HL-60 (cell line): ENCODE data around the gene ADISSP.

Experiments used
- DNase-seq, 2 experiments: peaks; one replicate each; pipeline ENCODE4 v3.0.0-alpha.2; 2010 to 2020; ENCODE audit warnings: low read depth in 1 of 2, low spot score in 1 of 2
- H3K27ac ChIP-seq: fragments of 250-450 bp; sonication (Bioruptor Pico); replicated peaks from 2 replicates; pipeline ENCODE4 v1.5.1; 2020; ENCODE audit warnings: mild to moderate bottlenecking, moderate library complexity
- H3K27me3 ChIP-seq: fragments of 250-450 bp; sonication (Bioruptor Pico); 2 replicates; pipeline ENCODE4 v1.5.1; 2021; ENCODE audit warnings: mild to moderate bottlenecking, moderate library complexity; ENCODE audit not compliant: insufficient read depth, poor library complexity, severe bottlenecking
- H3K4me3 ChIP-seq: replicated peaks from 2 replicates; pipeline ENCODE4 v1.5.1; 2011; ENCODE audit warnings: mild to moderate bottlenecking, control low read depth, low read length; ENCODE audit not compliant: insufficient read depth
- GABPA ChIP-seq: IDR thresholded peaks from 2 replicates; pipeline ENCODE4 v1.6.1; 2012; ENCODE audit warnings: low read depth
- POLR2AphosphoS5 ChIP-seq: IDR thresholded peaks from 2 replicates; pipeline ENCODE4 v1.6.1; 2012; ENCODE audit warnings: low read depth
- SPI1 ChIP-seq: IDR thresholded peaks from 2 replicates; pipeline ENCODE4 v1.6.1; 2012; ENCODE audit warnings: low read depth, mild to moderate bottlenecking, borderline replicate concordance
- TF ChIP-seq, protein P1 (sequence below): IDR thresholded peaks from 2 replicates; pipeline ENCODE4 v1.6.1; 2012; ENCODE audit warnings: low read depth; ENCODE audit not compliant: insufficient replicate concordance
- TF ChIP-seq, protein P2 (sequence below): IDR thresholded peaks from one replicate; pipeline ENCODE4 v1.5.1; 2011; ENCODE audit warnings: low read length, control low read depth, inconsistent platforms; ENCODE audit not compliant: insufficient read depth

ADISSP gene

DNA sequence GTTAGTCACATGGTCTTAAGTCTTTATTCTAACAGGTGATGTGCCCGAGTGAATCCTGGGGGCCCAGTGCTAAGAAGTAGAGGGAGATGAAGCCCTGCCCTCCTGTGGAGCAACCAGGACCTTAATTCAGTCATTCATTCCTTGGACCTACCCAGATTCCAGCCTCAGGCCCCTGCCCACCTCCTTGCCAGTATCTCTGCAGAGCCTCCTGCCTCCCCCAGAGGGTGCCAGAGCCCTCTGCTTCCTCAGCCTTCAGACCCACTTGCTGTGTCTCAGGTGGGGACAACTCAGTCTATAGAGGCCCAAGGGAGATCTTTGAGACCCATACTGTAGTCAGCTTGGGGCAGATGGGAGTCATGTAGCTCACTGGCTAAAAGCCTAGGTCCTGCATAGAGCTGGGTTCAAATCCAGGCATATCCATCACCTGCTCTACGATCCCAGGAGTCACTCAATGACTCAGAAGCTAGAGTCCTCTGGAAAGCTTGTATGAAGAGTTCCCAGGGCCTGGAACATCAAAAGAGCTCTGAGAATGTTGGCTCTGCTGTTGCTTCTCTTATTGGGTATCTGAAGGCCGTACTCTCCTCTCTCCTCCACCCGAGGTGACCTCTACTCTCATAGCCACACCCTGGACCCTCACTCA, 51.2 kb downstream of the ADISSP start:
- Histone ChIP-seq H3K27me3 (no peaks in the 10 kb centered on the region), H3K4me3 (no peak overlapping the region), H3K27ac (no peak overlapping the region)
- peak in 1 of 2 experiments; percentile 41 for DNase-seq
- TF ChIP-seq POLR2AphosphoS5 (no peak), SPI1 (no peak), GABPA (no peak)
- TF ChIP-seq, protein P1, sequence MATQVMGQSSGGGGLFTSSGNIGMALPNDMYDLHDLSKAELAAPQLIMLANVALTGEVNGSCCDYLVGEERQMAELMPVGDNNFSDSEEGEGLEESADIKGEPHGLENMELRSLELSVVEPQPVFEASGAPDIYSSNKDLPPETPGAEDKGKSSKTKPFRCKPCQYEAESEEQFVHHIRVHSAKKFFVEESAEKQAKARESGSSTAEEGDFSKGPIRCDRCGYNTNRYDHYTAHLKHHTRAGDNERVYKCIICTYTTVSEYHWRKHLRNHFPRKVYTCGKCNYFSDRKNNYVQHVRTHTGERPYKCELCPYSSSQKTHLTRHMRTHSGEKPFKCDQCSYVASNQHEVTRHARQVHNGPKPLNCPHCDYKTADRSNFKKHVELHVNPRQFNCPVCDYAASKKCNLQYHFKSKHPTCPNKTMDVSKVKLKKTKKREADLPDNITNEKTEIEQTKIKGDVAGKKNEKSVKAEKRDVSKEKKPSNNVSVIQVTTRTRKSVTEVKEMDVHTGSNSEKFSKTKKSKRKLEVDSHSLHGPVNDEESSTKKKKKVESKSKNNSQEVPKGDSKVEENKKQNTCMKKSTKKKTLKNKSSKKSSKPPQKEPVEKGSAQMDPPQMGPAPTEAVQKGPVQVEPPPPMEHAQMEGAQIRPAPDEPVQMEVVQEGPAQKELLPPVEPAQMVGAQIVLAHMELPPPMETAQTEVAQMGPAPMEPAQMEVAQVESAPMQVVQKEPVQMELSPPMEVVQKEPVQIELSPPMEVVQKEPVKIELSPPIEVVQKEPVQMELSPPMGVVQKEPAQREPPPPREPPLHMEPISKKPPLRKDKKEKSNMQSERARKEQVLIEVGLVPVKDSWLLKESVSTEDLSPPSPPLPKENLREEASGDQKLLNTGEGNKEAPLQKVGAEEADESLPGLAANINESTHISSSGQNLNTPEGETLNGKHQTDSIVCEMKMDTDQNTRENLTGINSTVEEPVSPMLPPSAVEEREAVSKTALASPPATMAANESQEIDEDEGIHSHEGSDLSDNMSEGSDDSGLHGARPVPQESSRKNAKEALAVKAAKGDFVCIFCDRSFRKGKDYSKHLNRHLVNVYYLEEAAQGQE = no peak
- TF ChIP-seq, protein P2, sequence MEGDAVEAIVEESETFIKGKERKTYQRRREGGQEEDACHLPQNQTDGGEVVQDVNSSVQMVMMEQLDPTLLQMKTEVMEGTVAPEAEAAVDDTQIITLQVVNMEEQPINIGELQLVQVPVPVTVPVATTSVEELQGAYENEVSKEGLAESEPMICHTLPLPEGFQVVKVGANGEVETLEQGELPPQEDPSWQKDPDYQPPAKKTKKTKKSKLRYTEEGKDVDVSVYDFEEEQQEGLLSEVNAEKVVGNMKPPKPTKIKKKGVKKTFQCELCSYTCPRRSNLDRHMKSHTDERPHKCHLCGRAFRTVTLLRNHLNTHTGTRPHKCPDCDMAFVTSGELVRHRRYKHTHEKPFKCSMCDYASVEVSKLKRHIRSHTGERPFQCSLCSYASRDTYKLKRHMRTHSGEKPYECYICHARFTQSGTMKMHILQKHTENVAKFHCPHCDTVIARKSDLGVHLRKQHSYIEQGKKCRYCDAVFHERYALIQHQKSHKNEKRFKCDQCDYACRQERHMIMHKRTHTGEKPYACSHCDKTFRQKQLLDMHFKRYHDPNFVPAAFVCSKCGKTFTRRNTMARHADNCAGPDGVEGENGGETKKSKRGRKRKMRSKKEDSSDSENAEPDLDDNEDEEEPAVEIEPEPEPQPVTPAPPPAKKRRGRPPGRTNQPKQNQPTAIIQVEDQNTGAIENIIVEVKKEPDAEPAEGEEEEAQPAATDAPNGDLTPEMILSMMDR = peak; percentile 56

DNA sequence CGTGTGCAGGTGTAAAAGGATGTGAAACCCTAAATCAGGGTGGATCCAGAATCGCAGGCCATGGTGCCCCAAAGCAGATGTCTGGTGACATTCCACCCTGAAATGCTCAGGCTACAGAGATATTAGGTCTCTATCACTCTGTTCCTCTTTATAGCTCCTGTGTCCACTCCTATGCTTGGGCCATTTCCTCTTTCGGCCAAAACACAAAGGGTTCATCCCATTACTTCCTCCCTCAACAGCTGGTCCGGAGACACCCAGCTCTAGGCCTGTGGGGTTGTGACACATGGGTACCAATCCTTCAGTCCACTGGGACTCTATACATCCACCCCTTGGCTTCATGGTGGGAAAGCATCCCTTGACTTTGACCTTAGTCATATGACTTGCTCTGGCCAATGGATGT, 53.5 kb downstream of the ADISSP start:
- DNase-seq = peak in 1 of 2 experiments; percentile 14
- H3K27me3 ChIP-seq = no peaks in the 10 kb centered on the region
- TF ChIP-seq GABPA (no peak), POLR2AphosphoS5 (no peak), SPI1 (peak; percentile 55; the same call in 1 of the 2 replicates)
- TF ChIP-seq, protein P2 = no peak
- TF ChIP-seq, protein P1 = no peak

DNA sequence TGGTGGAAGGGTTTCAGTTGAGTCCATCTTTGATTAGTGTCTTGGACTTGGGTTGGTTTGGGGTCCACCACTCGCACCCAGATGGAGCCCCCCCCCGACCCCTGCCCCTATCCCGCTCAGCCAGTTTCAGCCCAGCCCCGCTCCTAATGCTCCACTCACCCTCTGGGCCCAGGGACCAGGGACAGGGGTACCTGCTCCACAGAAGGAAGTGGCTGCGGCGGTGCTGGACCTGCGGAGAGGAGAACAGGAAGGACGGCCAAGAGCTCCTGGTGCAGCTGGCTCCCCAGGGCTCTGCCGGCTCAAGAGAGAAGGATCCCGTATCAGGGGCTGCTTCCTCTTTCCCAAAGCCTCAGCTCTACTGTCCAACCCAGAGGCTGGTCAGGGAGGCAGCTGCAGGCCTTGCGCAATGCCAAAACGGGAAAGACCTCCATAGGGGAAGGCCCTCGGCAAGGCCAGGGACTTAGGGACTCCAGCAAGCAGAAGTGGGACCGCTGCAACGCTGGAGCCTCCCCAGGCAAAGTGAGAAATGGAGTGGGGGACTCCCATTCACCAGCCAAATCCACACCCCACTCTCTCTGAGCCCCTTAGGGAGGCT, 55.2 kb downstream of the ADISSP start, which contains the start of gene SIGLEC1:
Gene SIGLEC1 (minus strand): TSS at position 322 of the 595 bp plus-strand sequence. CDS start 5,472 bp downstream, outside the sequence.
- TF ChIP-seq, protein P1 = peak; percentile 77
- TF ChIP-seq, protein P2 = no peak
- TF ChIP-seq SPI1 (peak; percentile 68; the same call in 1 of the 2 replicates), GABPA (0 out of 2 replicates have a peak, but pooled peaks have one; percentile 43), POLR2AphosphoS5 (peak; percentile 57; the same call in 1 of the 2 replicates)
- DNase-seq = peak; percentile 94 to 98
- Histone ChIP-seq H3K4me3 (no peak within 1 kb of the TSS), H3K27me3 (no peaks in the 10 kb centered on the region), H3K27ac (no peak within 1 kb of the TSS)

More for the DNA sequence above, 53.5 kb downstream of the ADISSP start:
- Histone ChIP-seq H3K4me3 (no peak overlapping the region), H3K27ac (no peak overlapping the region)
